Epithelial cell of prostate (primary cell): ENCODE data around the gene SAMD3.
"Not testable (repeated sequence)": the region's sequence is repeated elsewhere in the genome, so short reads cannot be mapped to it uniquely, and the experiment has no call there.

Experiments used
- DNase-seq: peaks from one replicate; pipeline ENCODE4 v3.0.0-alpha.2; 2011; ENCODE audit warnings: low read depth, low spot score
- H3K27ac ChIP-seq: fragments of 450-650 bp; 2 replicates; pipeline ENCODE4 v1.5.1; 2017; ENCODE audit warnings: mild to moderate bottlenecking

SAMD3 gene

GRCh38 chr6:130222775-130223174, at the start of gene SAMD3:
Gene SAMD3, minus strand, starts transcription at chr6:130222951. Its CDS starts 7,678 bp downstream, at chr6:130215273.
- no peak within 1 kb of the TSS for H3K27ac ChIP-seq
- no peak for DNase-seq

GRCh38 chr6:130269969-130270635, 47.4 kb upstream of the SAMD3 start:
- no peak overlapping the region for H3K27ac ChIP-seq
- DNase-seq = no peak

GRCh38 chr6:130265553-130265952, 42.8 kb upstream of the SAMD3 start:
- not testable (repeated sequence) for DNase-seq, H3K27ac ChIP-seq

GRCh38 chr6:130262008-130262407, 39.3 kb upstream of the SAMD3 start:
- H3K27ac ChIP-seq = no peak overlapping the region
- no peak for DNase-seq

- not testable (repeated sequence) for H3K27ac ChIP-seq, DNase-seq
These were observed 38.8 kb upstream of the SAMD3 start for GRCh38 chr6:130261558-130261957.

GRCh38 chr6:130260614-130261241, 38.0 kb upstream of the SAMD3 start:
- not testable (repeated sequence) for DNase-seq, H3K27ac ChIP-seq

- H3K27ac ChIP-seq = not testable (repeated sequence)
These were observed 37.3 kb upstream of the SAMD3 start for GRCh38 chr6:130260050-130260462.

GRCh38 chr6:130259557-130259956, 36.8 kb upstream of the SAMD3 start:
- H3K27ac ChIP-seq = no peak overlapping the region
- no peak for DNase-seq

More at GRCh38 chr6:130260050-130260462, 37.3 kb upstream of the SAMD3 start:
- not testable (repeated sequence) for DNase-seq

- DNase-seq = no peak
- no peak overlapping the region for H3K27ac ChIP-seq
These were observed 36.4 kb upstream of the SAMD3 start for GRCh38 chr6:130259140-130259539.

- no peak overlapping the region for H3K27ac ChIP-seq
- DNase-seq = no peak
These were observed 29.9 kb upstream of the SAMD3 start for GRCh38 chr6:130252527-130253237.

- H3K27ac ChIP-seq = no peak overlapping the region
- DNase-seq = no peak
These were observed 22.5 kb upstream of the SAMD3 start for GRCh38 chr6:130245267-130245666.

- H3K27ac ChIP-seq = no peak overlapping the region
- DNase-seq = no peak
These were observed 22.0 kb upstream of the SAMD3 start for GRCh38 chr6:130244728-130245127.

- no peak for DNase-seq
These were observed 17.5 kb upstream of the SAMD3 start for GRCh38 chr6:130240232-130240631.

GRCh38 chr6:130239755-130240154, 17.0 kb upstream of the SAMD3 start:
- DNase-seq = no peak
- no peak overlapping the region for H3K27ac ChIP-seq

More at GRCh38 chr6:130240232-130240631, 17.5 kb upstream of the SAMD3 start:
- H3K27ac ChIP-seq = no peak overlapping the region

- H3K27ac ChIP-seq = no peak overlapping the region
- no peak for DNase-seq
These were observed 10.6 kb upstream of the SAMD3 start for GRCh38 chr6:130233330-130233729.

GRCh38 chr6:130230531-130230930, 7.8 kb upstream of the SAMD3 start:
- H3K27ac ChIP-seq, DNase-seq: not testable (repeated sequence)

GRCh38 chr6:130229645-130230044, 6.9 kb upstream of the SAMD3 start:
- no peak for DNase-seq
- no peak overlapping the region for H3K27ac ChIP-seq

GRCh38 chr6:130223508-130223907, 757 bp upstream of the SAMD3 start:
- DNase-seq = no peak
- H3K27ac ChIP-seq = no peak overlapping the region

- no peak for DNase-seq
- H3K27ac ChIP-seq = no peak overlapping the region
These were observed 4.6 kb downstream of the SAMD3 start for GRCh38 chr6:130218134-130218533.

- no peak for DNase-seq
- H3K27ac ChIP-seq = no peak overlapping the region
These were observed 6.1 kb downstream of the SAMD3 start for GRCh38 chr6:130216620-130217019.

- DNase-seq = no peak
- H3K27ac ChIP-seq = no peak overlapping the region
These were observed 7.2 kb downstream of the SAMD3 start for GRCh38 chr6:130215526-130215925.
